ENCODE results near the gene SELENOH.

DNA sequence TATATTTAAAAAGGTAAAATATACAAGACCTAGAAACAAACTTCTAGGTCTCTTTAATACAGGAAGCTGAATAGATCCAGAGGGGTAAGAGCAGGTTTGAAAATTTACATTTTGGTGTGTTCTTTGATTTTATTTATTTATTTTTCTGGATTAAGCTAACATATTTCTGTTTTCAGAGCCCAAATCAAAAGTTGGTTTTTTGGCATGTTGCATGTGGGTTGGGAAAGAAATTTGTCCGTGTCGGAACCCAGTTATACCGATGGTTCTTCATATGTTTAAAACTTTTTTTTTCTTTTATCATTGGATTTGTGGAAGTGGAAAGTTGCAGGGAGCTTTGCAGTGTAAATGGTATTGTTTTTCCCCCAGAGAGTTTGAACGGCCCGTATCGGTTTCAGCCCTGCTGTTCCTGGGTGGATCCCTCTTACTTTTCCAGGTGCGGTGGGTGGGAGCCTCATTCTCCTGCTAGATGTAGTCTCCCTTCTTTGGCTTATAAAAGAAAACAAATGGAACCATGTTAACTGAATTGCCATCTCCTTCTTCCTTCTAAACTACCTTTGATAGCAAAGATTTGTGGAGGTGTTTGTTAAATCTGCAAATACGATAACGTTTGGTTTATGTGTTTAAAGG, 21.1 kb downstream of the SELENOH start:
- TF ChIP-seq ZNF629 (tag by site-specific recombination; IDR thresholded peaks at IDR 0.05) = no peak
- TF ChIP-seq, protein P1, sequence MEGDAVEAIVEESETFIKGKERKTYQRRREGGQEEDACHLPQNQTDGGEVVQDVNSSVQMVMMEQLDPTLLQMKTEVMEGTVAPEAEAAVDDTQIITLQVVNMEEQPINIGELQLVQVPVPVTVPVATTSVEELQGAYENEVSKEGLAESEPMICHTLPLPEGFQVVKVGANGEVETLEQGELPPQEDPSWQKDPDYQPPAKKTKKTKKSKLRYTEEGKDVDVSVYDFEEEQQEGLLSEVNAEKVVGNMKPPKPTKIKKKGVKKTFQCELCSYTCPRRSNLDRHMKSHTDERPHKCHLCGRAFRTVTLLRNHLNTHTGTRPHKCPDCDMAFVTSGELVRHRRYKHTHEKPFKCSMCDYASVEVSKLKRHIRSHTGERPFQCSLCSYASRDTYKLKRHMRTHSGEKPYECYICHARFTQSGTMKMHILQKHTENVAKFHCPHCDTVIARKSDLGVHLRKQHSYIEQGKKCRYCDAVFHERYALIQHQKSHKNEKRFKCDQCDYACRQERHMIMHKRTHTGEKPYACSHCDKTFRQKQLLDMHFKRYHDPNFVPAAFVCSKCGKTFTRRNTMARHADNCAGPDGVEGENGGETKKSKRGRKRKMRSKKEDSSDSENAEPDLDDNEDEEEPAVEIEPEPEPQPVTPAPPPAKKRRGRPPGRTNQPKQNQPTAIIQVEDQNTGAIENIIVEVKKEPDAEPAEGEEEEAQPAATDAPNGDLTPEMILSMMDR (tag by site-specific recombination; IDR thresholded peaks at IDR 0.05) = no peak
- TF ChIP-seq, protein P2, sequence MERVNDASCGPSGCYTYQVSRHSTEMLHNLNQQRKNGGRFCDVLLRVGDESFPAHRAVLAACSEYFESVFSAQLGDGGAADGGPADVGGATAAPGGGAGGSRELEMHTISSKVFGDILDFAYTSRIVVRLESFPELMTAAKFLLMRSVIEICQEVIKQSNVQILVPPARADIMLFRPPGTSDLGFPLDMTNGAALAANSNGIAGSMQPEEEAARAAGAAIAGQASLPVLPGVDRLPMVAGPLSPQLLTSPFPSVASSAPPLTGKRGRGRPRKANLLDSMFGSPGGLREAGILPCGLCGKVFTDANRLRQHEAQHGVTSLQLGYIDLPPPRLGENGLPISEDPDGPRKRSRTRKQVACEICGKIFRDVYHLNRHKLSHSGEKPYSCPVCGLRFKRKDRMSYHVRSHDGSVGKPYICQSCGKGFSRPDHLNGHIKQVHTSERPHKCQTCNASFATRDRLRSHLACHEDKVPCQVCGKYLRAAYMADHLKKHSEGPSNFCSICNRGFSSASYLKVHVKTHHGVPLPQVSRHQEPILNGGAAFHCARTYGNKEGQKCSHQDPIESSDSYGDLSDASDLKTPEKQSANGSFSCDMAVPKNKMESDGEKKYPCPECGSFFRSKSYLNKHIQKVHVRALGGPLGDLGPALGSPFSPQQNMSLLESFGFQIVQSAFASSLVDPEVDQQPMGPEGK (tag by site-specific recombination; IDR thresholded peaks at IDR 0.05) = no peak
- TF ChIP-seq ZNF510 (tag by site-specific recombination; IDR thresholded peaks at IDR 0.05; ENCODE audit: insufficient replicate concordance) = no peak
- no peak for TF ChIP-seq KLF7 (tag by site-specific recombination; IDR thresholded peaks at IDR 0.05; ENCODE audit: borderline replicate concordance)

All from HEK293 (cell line).